Neutrophil (primary cell): Measurements from ENCODE around the gene CASKIN2.

Source experiments
- H3K27ac ChIP-seq: fragments of 200-600 bp; sonication (generic); 2 replicates; pipeline ENCODE4 v1.5.1; 2016; ENCODE audit warnings: mild to moderate bottlenecking, moderate library complexity
- H3K27me3 ChIP-seq: fragments of 200-600 bp; sonication (generic); 2 replicates; pipeline ENCODE4 v1.6.0; 2016; ENCODE audit warnings: mild to moderate bottlenecking
- H3K36me3 ChIP-seq: fragments of 200-600 bp; sonication (generic); 2 replicates; pipeline ENCODE4 v1.5.1; 2017
- H3K4me1 ChIP-seq, 2 experiments: fragments of 200-600 bp in 1 of 2; sonication (generic) in 1 of 2; 1 replicate in 1 of 2; 2 replicates in 1 of 2; pipeline versions ENCODE4 v1.5.1 to v1.6.1; 2013 to 2016; ENCODE audit warnings: low read depth in 1 of 2, low read length in 1 of 2, mild to moderate bottlenecking in 1 of 2, moderate library complexity in 1 of 2; ENCODE audit not compliant: control insufficient read depth in 1 of 2, insufficient read depth in 1 of 2
- H3K4me3 ChIP-seq, 2 experiments: fragments of 200-600 bp in 1 of 2; sonication (generic) in 1 of 2; 1 replicate in 1 of 2; 2 replicates in 1 of 2; pipeline ENCODE4 v1.5.1; 2013 to 2016; ENCODE audit warnings: low read depth in 1 of 2, low read length in 1 of 2, mild to moderate bottlenecking in 1 of 2, moderate library complexity in 1 of 2
- H3K9me3 ChIP-seq: fragments of 200-600 bp; sonication (generic); 2 replicates; pipeline ENCODE4 v1.5.1; 2016
- TF ChIP-seq, protein P1 (sequence below): fragments of 200-600 bp; sonication (generic); IDR thresholded peaks from 2 replicates; pipeline ENCODE4 v1.5.1; 2016; ENCODE audit warnings: antibody characterized with exemption

Gene CASKIN2

DNA sequence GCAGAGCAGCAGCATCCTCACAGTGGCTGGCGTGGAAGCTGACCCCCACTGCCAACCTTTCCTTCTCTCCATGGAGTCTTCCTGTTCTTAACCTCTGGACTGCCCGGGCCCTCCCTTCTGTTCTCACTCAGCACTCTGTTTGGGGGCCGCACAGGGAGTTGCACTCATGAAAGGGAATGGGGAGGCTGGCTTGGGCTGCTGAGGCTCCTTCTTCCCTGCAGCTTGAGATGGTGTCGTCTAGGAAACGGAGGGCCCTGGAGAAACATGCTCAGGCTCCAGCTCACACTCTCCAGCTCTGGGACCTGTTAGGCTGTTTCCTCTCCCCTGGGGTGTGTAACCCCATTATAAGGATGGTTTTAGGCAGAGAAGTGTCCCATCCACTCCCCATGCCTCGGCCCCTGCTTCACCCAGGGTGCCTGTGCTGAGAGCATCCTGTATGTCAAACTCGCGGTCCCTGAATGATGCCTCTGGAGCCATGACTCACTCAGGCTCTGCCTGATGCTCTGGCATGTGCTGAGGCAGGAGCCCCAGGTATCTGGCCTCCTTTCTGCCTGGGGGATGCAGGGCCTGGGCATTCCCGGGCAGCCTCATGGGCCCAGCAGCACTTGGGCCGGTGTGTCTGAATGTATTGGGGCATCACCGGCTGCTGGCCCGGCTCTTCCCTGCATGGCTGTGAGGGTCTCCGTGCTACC, 40.0 kb downstream of the CASKIN2 start:
- TF ChIP-seq, protein P1, sequence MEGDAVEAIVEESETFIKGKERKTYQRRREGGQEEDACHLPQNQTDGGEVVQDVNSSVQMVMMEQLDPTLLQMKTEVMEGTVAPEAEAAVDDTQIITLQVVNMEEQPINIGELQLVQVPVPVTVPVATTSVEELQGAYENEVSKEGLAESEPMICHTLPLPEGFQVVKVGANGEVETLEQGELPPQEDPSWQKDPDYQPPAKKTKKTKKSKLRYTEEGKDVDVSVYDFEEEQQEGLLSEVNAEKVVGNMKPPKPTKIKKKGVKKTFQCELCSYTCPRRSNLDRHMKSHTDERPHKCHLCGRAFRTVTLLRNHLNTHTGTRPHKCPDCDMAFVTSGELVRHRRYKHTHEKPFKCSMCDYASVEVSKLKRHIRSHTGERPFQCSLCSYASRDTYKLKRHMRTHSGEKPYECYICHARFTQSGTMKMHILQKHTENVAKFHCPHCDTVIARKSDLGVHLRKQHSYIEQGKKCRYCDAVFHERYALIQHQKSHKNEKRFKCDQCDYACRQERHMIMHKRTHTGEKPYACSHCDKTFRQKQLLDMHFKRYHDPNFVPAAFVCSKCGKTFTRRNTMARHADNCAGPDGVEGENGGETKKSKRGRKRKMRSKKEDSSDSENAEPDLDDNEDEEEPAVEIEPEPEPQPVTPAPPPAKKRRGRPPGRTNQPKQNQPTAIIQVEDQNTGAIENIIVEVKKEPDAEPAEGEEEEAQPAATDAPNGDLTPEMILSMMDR = no peak
- no peaks in the 10 kb centered on the region for H3K4me1 ChIP-seq
- no peaks in the 10 kb centered on the region for H3K27me3 ChIP-seq
- H3K9me3 ChIP-seq = no peaks in the 10 kb centered on the region
- peaks cover 46% of the 10 kb centered on the region for H3K36me3 ChIP-seq
- H3K27ac ChIP-seq = no peak overlapping the region
- H3K4me3 ChIP-seq = no peak overlapping the region

DNA sequence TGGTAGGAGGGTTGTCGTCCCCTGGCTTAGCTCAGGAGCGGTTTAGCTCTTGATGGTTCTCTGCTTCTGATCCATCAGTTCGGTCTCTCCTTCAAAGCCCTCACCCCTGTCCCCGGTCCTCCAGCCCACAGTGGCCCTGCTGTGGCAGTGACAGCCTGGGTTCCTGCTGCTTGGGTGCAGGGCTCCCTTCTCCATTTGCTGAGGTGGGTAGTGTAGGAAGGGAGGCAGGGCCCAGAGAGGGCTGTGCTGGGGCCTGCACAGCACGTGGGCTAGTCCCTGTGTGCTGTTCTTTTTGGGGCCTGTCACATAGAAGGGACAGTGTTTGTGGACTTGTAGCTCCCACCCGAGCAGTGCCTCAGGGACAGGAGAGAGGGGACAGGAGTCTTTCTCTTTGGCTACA, 40.6 kb downstream of the CASKIN2 start:
- no peaks in the 10 kb centered on the region for H3K9me3 ChIP-seq
- H3K27me3 ChIP-seq = no peaks in the 10 kb centered on the region
- H3K36me3 ChIP-seq = peaks cover 46% of the 10 kb centered on the region
- no peaks in the 10 kb centered on the region for H3K4me1 ChIP-seq
- TF ChIP-seq, protein P1 = no peak
- H3K27ac ChIP-seq = no peak overlapping the region
- H3K4me3 ChIP-seq = no peak overlapping the region

DNA sequence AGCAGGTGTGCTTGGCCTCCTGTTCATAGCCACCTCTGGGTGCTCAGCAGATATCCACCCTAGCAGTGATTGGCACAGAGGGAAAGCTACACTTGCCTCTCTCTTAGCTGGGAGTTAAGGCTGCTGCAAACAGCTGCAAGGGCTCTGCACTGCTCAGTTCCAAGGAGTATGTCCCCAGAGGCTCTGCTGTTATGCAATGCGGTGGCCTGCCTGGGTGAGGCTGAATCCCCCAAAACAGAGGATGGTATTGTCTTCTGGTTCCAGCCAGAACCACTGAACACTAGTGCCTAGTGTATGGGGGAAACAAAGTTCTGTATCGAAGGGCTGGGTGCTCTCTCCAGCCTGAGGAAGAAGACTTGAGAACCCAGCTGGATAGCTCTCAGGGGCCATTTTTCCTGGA, 42.1 kb downstream of the CASKIN2 start:
- Histone ChIP-seq H3K27me3 (no peaks in the 10 kb centered on the region), H3K4me1 (no peaks in the 10 kb centered on the region), H3K9me3 (no peaks in the 10 kb centered on the region), H3K36me3 (peaks cover 46% of the 10 kb centered on the region), H3K27ac (no peak overlapping the region), H3K4me3 (no peak overlapping the region)
- TF ChIP-seq, protein P1 = no peak

DNA sequence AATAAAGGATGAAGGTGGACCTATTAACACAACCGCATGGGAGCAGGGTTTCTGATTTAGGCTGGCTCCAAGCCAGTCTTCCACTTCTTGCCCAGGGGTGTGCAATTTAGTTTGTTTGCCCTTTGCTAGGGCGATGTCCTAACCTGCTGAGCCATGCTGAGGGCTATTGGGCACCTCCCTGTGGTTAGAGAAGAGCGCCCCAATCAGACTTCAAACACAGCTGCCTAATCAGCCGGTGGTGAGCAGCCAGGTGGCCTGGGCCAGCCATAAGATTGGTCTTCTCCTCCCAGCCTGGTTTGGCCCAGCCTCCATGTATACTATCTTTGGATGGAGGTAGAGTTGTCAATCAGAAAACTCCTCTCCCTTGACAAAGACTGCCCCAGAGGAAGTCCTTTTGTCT, 43.2 kb downstream of the CASKIN2 start:
- H3K9me3 ChIP-seq = no peaks in the 10 kb centered on the region
- H3K4me1 ChIP-seq = no peaks in the 10 kb centered on the region
- H3K27me3 ChIP-seq = no peaks in the 10 kb centered on the region
- H3K36me3 ChIP-seq = peaks cover 40% of the 10 kb centered on the region
- H3K4me3 ChIP-seq = no peak overlapping the region
- TF ChIP-seq, protein P1 = no peak
- H3K27ac ChIP-seq = no peak overlapping the region

DNA sequence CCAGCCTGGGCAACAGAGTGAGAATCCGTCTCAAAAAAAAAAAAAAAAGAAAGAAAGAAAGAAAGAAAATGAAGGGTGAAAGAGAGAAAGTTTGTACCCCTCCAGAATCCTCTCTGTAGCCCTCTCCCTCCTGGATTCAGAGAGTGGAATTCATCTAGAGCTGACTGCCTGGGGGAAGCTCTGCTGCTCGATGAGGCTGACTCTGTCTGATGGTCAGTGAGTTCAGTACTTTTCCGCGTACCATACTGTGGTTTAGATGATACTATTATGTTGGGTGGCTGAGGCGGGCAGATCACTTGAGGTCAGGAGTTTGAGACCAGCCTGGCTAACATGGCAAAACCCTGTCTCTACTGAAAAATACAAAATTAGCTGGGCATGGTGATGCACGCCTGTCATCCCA, 44.1 kb downstream of the CASKIN2 start:
- Histone ChIP-seq H3K4me3 (no peak overlapping the region), H3K36me3 (peaks cover 31% of the 10 kb centered on the region), H3K4me1 (no peaks in the 10 kb centered on the region), H3K27ac (no peak overlapping the region), H3K27me3 (no peaks in the 10 kb centered on the region), H3K9me3 (no peaks in the 10 kb centered on the region)
- TF ChIP-seq, protein P1 = no peak
